ENCODE results near the gene MMP21. TPM values are rescaled to one million over a fixed set of nuclear protein-coding genes. Genes with fewer than 3 reads are reported as not detected.

Gene MMP21
- total RNA-seq, 1 experiment from 2014 or later, result not detected

GRCh38 chr10:125781374-125781773, 5.8 kb upstream of the MMP21 start:
- Histone ChIP-seq H2BK12ac (ENCODE audit: insufficient read length, low read depth, low read length) (no peak overlapping the region), H3K27me3 (ENCODE audit: insufficient read depth, low read length) (no peaks in the 10 kb centered on the region), H4K5ac (ENCODE audit: insufficient read length, low read depth, low read length) (no peak overlapping the region), H3K79me1 (ENCODE audit: insufficient read depth, low read depth, low read length, poor library complexity, severe bottlenecking) (no peaks in the 10 kb centered on the region), H3K9me3 (ENCODE audit: control insufficient read depth, low read depth, low read length) (no peaks in the 10 kb centered on the region), H2BK15ac (ENCODE audit: low read depth, low read length) (no peak overlapping the region), H2BK20ac (ENCODE audit: low read depth, low read length, poor library complexity, severe bottlenecking) (no peak overlapping the region), H3K23ac (ENCODE audit: insufficient read length, low read depth, low read length) (no peak overlapping the region), H2AFZ (ENCODE audit: low read length) (no peak overlapping the region), H3K18ac (ENCODE audit: insufficient read length, low read depth, low read length) (no peak overlapping the region), H3K4ac (ENCODE audit: low read depth, low read length) (no peak overlapping the region), H2BK120ac (ENCODE audit: low read depth, low read length, poor library complexity, severe bottlenecking) (no peak overlapping the region), H2BK5ac (ENCODE audit: insufficient read length, low read length) (no peak overlapping the region), H4K91ac (ENCODE audit: insufficient read length, low read depth, low read length) (no peak overlapping the region), H3K9ac (ENCODE audit: extremely low read depth, insufficient read length, low read length) (no peak overlapping the region), H4K20me1 (ENCODE audit: control insufficient read depth, insufficient read depth, insufficient read length) (no peaks in the 10 kb centered on the region), H3K23me2 (ENCODE audit: insufficient read length, low read depth, low read length, poor library complexity, severe bottlenecking) (no peaks in the 10 kb centered on the region), H3K4me2 (ENCODE audit: insufficient read depth, insufficient read length, low read length) (no peak overlapping the region), H3K14ac (ENCODE audit: insufficient read depth, low read length) (no peak overlapping the region), H3K27ac (ENCODE audit: insufficient read length, low read depth, low read length) (no peak overlapping the region), H3K79me2 (ENCODE audit: insufficient read depth, low read length) (no peaks in the 10 kb centered on the region), H3K4me1 (ENCODE audit: insufficient read depth, low read length) (no peaks in the 10 kb centered on the region), H4K8ac (replicated peaks; ENCODE audit: insufficient read length, low read depth, low read length) (no peak overlapping the region), H2AK5ac (ENCODE audit: insufficient read length, low read length) (no peak overlapping the region), H3K56ac (ENCODE audit: insufficient read length, low read depth, low read length) (no peak overlapping the region), H3T11ph (ENCODE audit: low read length) (no peak overlapping the region)
- Mint-ChIP-seq H3K4me3 (no peak overlapping the region), H3K36me3 (ENCODE audit: insufficient read depth in 1 of 3, low read depth in 3 of 3) (no peaks in the 10 kb centered on the region; a peak in 1 of 7 replicates), H3K4me1 (no peaks in the 10 kb centered on the region), H3K27ac (no peak overlapping the region), H3K27me3 (ENCODE audit: low read depth) (peaks cover 9% of the 10 kb centered on the region), H3K9me3 (peaks cover 0 to 9% of the 10 kb centered on the region in 2 experiments)
- no peak for DNase-seq
- no CpG with 5 or more reads among the region's 8 CpGs for WGBS (ENCODE audit: extremely low coverage, insufficient read length, low lambda C conversion rate)
- no peak for TF ChIP-seq CTCF (conservative IDR thresholded peaks at IDR 0.05)

Data from H9 (cell line).